Testis (tissue), 3 donors: ENCODE measurements around the gene RAI1. TPM values are rescaled to one million over a fixed set of nuclear protein-coding genes. Genes with fewer than 3 reads are reported as not detected.

ENCODE experiments used
- DNase-seq: peaks from one replicate; pipeline ENCODE4 v3.0.0-alpha.2; 2019
- H3K27ac ChIP-seq, 2 donors: fragments of 200-600 bp; sonication (generic); one replicate each; pipeline ENCODE4 v1.5.1; 2019
- H3K27me3 ChIP-seq: fragments of 200-600 bp; sonication (generic); one replicate; pipeline ENCODE4 v1.5.1; 2019
- H3K36me3 ChIP-seq: fragments of 200-600 bp; sonication (generic); one replicate; pipeline ENCODE4 v1.5.1; 2017; ENCODE audit warnings: low read depth; ENCODE audit errors: missing control alignments
- H3K4me1 ChIP-seq: fragments of 200-600 bp; sonication (generic); one replicate; pipeline ENCODE4 v1.5.1; 2019
- H3K4me3 ChIP-seq, 2 donors: fragments of 200-600 bp; sonication (generic); one replicate each; pipeline ENCODE4 v1.5.1; 2017 to 2019
- H3K9me3 ChIP-seq: fragments of 200-600 bp; sonication (generic); one replicate; pipeline ENCODE4 v1.5.1; 2017
- CTCF ChIP-seq, 3 experiments: fragments of 450-650 bp in 2 of 3; fragments of 200-600 bp in 1 of 3; sonication (generic) in 1 of 3; IDR thresholded peaks; one replicate each; pipeline ENCODE4 v1.5.1; 2016 to 2019; ENCODE audit warnings: antibody characterized with exemption in 3 of 3, mild to moderate bottlenecking in 2 of 3, moderate library complexity in 1 of 3
- POLR2A ChIP-seq: fragments of 450-650 bp; IDR thresholded peaks from one replicate; pipeline ENCODE4 v1.6.1; 2017; ENCODE audit warnings: antibody characterized with exemption, mild to moderate bottlenecking, moderate library complexity
- WGBS, 2 donors: methylation state at CpG; one replicate each; pipeline ENCODE4 v1.1.5; 2018; 5-methylcytosine and 5-hydroxymethylcytosine counted together
- intact Hi-C: fragments of 100-400 bp; cut with DNase I; formaldehyde crosslinking; loops from one replicate; pipeline ENCODE4 v1.15.1; 2023; ENCODE audit warnings: low total_unique reads
- polyA plus RNA-seq: library from polyadenylated mRNA; stranded (reverse); fragments of 350-450 nt; fragmentation: Illumina TruSeq; extraction: RNeasy Lipid Tissue Mini Kit (QIAGEN cat#74804); gene quantifications from one replicate; pipeline ENCODE4 v1.2.3, GENCODE V29; 2014; ENCODE audit warnings: low read depth, low replicate concordance; ENCODE audit not compliant: insufficient read depth
- total RNA-seq, 2 donors: library from RNA; depleted of rRNA; stranded (reverse); fragments of >200 nt; gene quantifications; one replicate each; pipeline ENCODE4 v1.2.3, GENCODE V29; 2016

The RAI1 gene
- total and polyA plus RNA-seq, 3 donors from 2014 or later = 17.5 to 44.5 (median 42.8) TPM

GRCh38 chr17:17783825-17784656 is 102.8 kb downstream of the RAI1 start:
- no peaks in the 10 kb centered on the region for H3K36me3 ChIP-seq
- no peaks in the 10 kb centered on the region for H3K9me3 ChIP-seq
- intact Hi-C loops = no loop called here
- TF ChIP-seq POLR2A (no peak), CTCF (IDR thresholded peaks at IDR 0.05) (no peak)
- no peaks in the 10 kb centered on the region for H3K27me3 ChIP-seq
- 9 to 10% methylated on average over 30 to 37 of the region's 37 CpGs for WGBS, 2 donors
- DNase-seq = peak; percentile 78
- peaks cover 55% of the 10 kb centered on the region for H3K4me1 ChIP-seq
- H3K27ac ChIP-seq = peak overlapping the region; percentile 67 to 87
- peak overlapping the region; percentile 50 to 57 for H3K4me3 ChIP-seq

- Histone ChIP-seq H3K4me1 (peaks cover 49% of the 10 kb centered on the region), H3K36me3 (no peaks in the 10 kb centered on the region), H3K27me3 (no peaks in the 10 kb centered on the region), H3K4me3 (no peak overlapping the region), H3K9me3 (no peaks in the 10 kb centered on the region), H3K27ac (no peak overlapping the region)
- intact Hi-C loops = no loop called here
- TF ChIP-seq POLR2A = no peak
- peak in 1 of 3 experiments; percentile 25 for TF ChIP-seq CTCF (IDR thresholded peaks at IDR 0.05)
- 43 to 50% methylated on average over 6 to 7 of the region's 7 CpGs for WGBS, 2 donors
- no peak for DNase-seq
Measured at GRCh38 chr17:17784657-17785267, 103.5 kb downstream of the RAI1 start.

GRCh38 chr17:17785407-17785806 is 104.1 kb downstream of the RAI1 start:
- Histone ChIP-seq H3K4me1 (peaks cover 46% of the 10 kb centered on the region), H3K36me3 (no peaks in the 10 kb centered on the region), H3K27ac (no peak overlapping the region), H3K4me3 (no peak overlapping the region), H3K9me3 (no peaks in the 10 kb centered on the region), H3K27me3 (no peaks in the 10 kb centered on the region)
- TF ChIP-seq CTCF (IDR thresholded peaks at IDR 0.05) (no peak), POLR2A (no peak)
- no peak for DNase-seq
- 66 to 68% methylated on average over 11 of the region's 11 CpGs for WGBS, 2 donors
- intact Hi-C loops = no loop called here

GRCh38 chr17:17786998-17787397 is 105.7 kb downstream of the RAI1 start:
- intact Hi-C loops = no loop called here
- WGBS, 2 donors = 83 to 86% methylated on average over 2 of the region's 2 CpGs
- peaks cover 33% of the 10 kb centered on the region for H3K4me1 ChIP-seq
- H3K27me3 ChIP-seq = no peaks in the 10 kb centered on the region
- no peak for DNase-seq
- no peaks in the 10 kb centered on the region for H3K36me3 ChIP-seq
- no peaks in the 10 kb centered on the region for H3K9me3 ChIP-seq
- no peak overlapping the region for H3K27ac ChIP-seq
- TF ChIP-seq CTCF (IDR thresholded peaks at IDR 0.05) (no peak), POLR2A (no peak)
- H3K4me3 ChIP-seq = no peak overlapping the region
